Measurements from ENCODE around the gene C1orf50.
"Not testable (repeated sequence)": the region's sequence is repeated elsewhere in the genome, so short reads cannot be mapped to it uniquely, and the experiment has no call there.

C1orf50 gene

DNA sequence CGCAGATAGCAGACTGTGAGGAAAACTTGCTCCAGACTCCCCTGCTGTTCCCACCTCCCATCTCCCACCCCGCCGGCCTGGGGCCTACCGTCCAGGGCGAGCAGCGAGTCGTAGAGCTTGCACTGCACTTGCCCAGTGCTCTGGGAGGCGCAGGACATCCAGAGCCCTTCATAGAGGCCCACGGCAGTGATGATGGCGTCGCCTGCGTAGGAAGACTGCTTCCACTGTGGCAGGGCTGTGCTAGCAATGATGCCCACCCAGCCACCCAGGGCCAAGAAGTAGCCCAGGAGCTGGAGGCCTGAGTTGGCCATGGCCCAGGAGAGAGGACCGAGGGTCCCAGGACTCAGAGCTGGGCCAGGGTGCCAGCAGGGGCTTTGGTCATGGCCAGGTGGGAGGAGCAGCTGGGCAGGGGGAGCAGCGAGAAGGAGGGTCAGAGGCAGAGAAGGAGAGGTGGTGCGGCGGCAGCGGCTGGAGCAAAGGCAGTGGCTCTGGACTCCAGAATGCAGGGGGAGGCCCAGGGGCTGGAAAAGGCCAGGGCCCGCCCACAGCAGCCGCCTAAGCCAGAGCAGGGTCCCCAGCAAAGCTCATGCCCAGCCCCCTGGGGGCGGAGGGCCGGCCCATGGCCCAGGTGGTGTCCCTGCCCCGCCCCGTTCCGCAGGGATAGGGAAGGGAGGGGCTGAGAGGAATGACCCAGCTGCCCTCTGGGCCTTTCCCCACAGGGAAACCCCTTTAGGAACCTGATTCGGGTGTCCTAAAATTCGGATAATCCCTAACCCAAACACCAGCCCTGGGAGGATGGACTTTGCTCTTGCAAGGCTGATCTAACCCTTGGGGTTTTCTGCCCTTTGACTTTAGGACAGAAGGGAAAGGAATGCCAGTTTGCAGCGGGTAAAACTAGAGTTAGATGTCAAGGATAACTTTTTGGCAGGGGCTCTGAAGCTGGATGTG lies 27.0 kb upstream of the C1orf50 start, which contains the start of gene CLDN19:
Gene CLDN19, minus strand, starts transcription at position 484 of the 948 bp plus-strand sequence. Its CDS starts 173 bp downstream, at position 311.
- DNase-seq (ENCODE audit: low read depth in 3 of 3, low spot score in 1 of 3): no peak

DNA sequence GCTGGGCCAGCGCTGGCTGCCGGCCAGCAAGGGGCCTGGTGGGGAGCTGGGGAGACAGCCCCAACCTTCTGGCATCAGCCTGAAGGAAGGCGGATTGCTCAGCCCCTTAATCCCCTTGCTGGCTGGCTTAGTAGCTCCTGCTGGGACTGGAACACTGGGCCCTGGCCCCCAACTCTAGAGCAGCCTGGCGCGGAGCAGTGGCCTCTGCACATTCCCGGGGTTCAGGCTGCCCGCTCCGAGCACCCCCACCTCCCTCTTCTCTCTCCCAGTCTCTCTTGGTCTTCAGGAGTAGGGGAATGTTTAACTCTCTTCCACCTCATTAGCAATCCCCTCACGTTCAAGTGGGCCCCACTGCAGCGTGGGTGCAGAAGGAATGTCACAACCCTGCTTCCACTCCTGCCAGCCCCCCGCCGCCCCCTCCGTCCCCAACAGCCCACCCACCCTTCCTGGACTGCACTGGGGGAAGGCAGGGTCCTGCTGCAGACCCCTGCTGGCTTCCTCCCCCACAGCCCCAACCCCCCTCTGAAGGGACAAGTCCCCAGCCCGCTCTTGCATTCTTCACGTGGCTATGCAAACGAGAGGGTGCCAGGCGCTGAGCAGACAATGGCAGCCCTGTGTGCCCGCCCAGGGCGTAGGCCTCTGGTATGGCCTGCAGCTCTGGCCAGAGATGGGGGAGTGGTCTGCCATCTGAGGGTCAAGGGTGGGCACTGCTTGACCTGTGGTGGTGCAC lies 26.0 kb upstream of the C1orf50 start:
- DNase-seq (ENCODE audit: low read depth in 3 of 3, low spot score in 1 of 3): no peak

DNA sequence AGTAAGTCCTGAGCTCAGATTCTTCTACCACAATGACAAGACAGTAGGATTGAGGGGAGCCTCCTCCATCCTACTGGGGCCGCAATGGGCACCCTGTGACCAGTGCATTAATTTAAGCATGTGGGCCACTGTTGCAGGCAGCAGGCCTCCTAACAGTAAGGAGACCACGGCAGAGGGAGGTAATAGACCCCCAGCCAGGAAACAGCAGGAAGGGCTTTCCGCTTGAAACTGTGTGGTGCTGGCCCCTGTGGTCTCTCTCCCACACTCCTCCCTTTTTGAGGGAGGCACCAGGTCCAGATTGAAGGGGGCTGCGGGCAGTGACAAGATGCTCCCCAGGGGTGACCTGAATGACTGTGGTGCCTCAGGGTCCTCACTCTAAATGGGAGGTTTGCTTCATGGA lies 25.3 kb upstream of the C1orf50 start:
- no peak for DNase-seq (ENCODE audit: low read depth in 3 of 3, low spot score in 1 of 3)

DNA sequence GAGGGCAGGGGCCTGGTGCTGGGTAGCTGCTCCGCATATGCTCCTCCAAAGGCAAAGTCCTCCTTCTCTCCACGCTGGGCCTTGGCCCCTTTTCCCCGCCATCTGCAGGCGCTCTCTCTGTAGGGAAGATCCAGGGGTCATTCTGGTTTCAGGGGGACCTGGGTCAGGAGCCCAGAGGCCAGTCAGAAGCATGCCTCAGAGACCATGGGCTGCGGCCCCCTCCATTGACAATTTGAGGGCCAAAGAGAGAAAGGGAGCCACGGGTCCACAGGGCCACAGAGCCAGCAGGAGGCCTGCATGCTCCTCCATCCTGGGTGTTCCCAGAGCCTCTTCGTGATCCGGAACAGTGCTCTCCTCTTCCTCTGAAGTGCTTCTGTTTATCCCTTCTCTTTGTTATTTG lies 24.9 kb upstream of the C1orf50 start:
- DNase-seq (ENCODE audit: low read depth in 3 of 3, low spot score in 1 of 3): no peak

DNA sequence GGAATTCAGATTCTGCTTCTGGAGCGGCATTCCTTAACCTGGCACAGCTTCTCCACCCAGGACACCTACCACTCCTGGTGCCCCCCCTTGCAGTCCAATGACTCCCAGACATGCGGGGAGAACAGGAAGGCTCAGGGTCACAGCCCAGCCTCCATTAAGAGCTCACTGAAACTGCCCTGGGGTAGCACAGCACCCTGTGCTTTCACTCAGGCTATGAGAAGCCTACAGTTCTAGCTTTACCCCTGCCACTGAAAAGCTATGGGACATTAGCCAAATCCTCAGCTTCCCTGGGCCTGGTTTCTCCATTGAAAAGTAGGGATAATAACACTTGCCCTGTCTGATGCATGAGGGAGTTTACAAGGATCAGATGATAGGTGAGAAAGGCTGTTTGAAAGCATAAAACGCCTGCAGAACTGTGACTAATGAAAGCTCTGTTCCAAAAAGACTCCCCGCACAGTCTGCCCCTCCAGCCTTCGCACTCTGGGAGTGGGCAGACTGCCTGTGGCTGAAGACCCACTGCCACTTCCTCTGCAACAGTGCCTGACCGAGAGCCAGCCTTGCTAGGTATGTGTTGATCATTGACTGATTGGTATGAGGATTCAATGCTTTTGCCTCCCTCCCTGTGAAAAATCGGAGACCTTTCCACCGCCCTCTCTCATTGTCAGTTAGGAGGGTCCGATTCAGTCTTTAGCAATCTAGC lies 24.3 kb upstream of the C1orf50 start:
- DNase-seq (ENCODE audit: low read depth in 3 of 3, low spot score in 1 of 3): no peak

DNA sequence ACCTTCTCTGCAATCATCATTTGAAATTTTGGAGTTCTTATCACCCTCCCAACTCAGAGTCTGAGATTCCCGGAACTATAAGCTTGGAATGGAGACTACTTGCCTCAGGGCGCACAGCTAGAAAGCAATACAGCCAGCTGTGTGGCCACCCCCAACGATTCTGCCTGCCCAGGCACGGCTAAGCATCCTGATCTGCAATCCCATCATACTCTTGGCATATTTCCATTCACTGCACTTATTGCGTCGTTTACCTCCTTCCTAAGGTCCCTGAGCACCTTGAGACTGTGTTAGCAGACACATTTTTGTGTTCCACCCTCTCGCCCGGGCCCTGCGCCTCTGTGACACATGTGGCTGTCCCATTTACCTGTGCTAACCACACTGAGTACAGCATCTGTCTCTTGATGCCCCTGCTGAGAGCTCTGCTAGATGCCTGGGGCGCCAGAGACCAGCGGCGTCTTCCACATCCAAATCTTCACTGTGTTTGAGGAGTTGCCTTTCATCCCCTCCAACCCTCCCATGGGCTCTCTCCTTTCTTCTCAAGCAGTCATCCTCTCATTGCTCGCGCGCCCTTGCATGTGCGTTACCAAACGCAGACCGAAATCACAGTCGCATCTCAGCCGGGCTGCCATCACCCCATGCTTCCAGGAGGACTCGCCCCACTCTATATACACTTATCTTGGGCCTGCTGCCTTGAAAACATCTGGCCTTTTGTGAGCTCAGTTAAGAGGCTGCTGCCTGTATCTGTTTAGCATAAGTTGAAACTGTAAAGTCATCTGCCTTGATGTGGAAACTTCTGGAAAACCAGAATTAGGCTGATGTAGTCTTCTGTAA lies 23.5 kb upstream of the C1orf50 start:
- DNase-seq (ENCODE audit: low read depth in 3 of 3, low spot score in 1 of 3): no peak

DNA sequence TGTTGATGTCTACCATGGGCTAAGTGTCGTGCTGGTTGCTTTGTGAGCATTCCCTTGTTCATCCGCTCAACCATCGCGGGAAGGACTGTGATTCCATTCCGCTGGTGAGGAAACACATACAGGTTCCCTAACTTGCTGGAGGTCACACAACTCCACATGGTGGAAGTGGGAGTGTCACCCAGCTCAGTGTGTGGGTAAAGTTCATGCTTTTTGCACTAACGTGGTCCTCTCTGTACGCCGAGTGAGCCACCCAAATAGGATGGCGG lies 23.0 kb upstream of the C1orf50 start:
- DNase-seq (ENCODE audit: low read depth in 3 of 3, low spot score in 1 of 3): no peak

DNA sequence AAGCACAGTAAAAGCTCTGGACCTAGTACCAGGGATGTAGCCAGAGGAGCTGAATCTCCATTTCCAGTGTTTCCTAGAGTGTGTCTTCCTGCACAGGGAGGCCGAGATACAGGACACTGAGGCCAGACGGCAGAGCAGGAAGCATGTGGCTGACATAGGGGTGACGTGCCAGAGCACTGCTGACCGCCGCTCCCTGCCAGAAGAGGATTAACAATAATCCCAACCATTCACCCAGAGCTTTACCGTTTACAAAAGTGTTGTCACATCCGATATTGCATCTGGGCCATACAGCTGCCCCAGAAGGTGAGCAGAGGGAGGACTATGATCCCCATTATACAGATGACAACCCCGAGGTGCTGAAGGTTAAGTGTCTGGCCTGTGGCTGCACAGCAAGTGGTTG lies 21.2 kb upstream of the C1orf50 start:
- no peak for DNase-seq (ENCODE audit: low read depth in 3 of 3, low spot score in 1 of 3)

DNA sequence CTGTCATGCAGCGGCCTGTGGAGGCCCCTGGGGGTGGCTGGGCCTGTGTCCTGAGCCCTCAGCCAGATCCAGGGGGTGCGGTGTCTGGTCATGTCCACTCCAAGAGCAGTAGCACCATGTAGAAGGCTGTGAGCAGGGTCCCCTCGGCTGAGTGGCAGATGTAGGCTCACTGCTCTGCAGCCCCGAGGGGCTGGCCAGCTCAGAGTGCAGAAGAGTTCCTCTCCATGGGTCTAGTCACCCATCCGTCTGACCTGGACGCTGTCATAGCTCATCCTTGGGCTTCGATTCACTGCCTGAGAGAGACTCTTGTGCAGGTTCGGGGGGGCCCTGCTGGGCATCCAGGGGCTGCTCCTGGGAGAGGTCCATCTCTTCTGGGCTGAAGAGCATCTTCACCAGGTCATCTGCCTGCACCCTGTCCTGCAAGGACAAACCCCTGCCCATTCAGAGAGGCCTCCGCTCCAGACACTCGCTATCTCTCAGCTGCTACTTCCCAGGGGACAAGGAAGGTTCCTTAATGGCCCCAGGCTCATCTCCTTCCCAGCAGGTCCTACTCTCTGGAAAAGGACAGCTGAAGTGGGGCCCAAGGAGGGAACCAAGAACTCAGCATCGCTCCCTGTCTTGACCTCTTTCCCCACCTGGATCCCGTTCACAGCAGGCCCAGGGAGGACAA lies 20.5 kb upstream of the C1orf50 start:
- no peak for DNase-seq (ENCODE audit: low read depth in 3 of 3, low spot score in 1 of 3)

DNA sequence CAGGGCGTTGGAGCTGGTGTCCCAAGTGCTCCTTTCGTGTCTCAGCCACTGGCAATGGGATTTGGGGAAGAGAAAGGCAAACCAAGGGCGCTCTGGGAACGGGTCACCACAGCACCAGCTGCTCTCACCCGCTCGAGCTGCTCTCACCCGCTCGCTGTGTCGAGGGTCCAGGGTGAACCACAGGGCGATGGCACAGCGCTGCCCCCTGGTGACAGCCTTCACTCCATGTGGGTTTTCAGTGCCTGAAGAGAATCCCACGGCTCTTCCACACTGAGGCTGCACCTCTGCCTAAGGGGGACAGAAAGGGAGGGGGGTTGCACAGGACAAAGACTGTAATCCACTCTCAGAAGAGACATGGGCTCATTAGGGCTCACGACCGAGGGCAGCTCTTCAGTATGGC lies 19.9 kb upstream of the C1orf50 start:
- DNase-seq (ENCODE audit: low read depth in 3 of 3, low spot score in 1 of 3): peak in 1 of 3 donors; percentile 36

DNA sequence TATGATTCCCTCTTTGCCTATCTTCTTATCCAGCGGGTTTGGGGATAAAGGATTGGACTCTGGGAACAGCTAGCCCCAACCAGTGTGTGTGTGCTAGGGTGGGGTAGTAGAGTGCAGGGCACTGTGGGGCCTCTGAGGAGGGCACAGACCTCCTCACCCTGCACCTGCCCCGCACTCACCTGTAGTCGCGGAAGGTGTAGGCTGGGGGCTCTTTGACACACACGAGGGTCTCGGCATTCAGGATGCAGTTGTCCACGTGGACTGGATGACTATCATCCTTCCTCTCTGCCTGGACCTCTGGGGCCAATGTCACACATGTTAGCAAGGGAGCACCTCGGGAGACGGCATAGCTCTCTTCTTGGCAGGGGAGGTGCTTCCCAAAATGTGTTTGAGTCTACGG lies 19.0 kb upstream of the C1orf50 start:
- no peak for DNase-seq (ENCODE audit: low read depth in 3 of 3, low spot score in 1 of 3)

DNA sequence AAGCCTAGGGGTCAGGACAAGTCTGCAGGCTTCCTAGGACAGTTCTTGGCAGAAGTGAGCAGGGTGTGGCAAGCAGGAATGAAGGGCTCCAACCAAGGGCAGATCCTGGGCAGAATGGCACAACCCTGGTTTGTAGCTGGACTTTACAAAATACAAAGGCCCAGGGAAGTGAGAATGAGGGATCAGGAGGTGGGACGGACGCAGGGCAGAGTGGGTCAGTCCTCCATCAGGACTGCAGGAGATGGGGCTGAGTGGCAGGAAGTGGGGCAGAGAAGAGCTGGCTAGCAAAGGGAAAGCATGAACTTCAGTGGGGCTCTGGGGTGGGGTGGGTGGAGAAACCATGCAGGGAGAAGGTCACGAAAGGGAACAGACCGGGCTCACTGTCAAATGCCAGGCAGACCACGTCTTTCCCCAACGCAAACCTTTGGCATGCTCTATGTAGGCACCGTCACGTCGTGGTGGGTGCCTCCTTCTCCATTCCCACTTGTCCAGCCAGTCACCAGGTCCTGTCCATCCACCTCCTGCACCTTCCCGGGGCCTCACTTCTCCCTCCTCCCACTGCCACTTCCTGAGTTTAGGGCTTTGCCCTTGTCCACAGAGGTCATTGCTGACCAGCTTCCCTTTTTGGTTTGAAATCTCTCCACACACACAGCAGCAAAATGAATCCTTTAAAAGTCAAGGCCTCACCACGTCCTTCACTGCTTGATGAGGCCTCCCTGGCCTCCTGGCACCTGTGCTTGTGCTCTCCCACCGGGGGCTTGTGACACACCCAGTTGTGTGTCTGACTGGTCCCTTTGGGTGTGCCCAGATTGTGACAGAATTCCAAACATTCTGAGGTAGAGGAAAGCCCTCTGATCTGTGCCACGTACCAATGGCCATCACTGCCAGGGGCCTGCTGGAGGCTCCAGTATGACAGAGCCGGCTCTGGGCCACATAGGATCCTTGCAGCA lies 18.3 kb upstream of the C1orf50 start:
- DNase-seq (ENCODE audit: low read depth in 3 of 3, low spot score in 1 of 3): no peak

DNA sequence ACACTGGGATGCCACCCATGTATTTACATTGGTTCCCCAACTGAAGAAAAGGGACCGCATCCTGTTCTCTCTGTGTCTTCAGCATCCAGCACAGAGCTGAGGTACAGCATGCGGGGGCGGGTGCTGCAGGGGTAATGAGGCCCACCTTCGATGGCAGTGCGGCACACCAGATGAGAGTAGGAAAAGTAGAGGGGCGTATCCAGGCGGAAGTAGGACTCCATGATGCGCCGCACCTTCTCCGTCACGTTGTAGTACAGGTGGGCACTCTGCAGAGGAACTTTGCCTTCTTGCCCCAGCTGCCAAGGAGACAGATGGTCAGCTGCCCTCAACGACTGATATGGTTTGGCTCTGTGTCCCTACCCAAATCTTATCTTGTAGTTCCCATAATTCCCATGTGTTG lies 17.0 kb upstream of the C1orf50 start:
- DNase-seq (ENCODE audit: low read depth in 3 of 3, low spot score in 1 of 3): no peak

DNA sequence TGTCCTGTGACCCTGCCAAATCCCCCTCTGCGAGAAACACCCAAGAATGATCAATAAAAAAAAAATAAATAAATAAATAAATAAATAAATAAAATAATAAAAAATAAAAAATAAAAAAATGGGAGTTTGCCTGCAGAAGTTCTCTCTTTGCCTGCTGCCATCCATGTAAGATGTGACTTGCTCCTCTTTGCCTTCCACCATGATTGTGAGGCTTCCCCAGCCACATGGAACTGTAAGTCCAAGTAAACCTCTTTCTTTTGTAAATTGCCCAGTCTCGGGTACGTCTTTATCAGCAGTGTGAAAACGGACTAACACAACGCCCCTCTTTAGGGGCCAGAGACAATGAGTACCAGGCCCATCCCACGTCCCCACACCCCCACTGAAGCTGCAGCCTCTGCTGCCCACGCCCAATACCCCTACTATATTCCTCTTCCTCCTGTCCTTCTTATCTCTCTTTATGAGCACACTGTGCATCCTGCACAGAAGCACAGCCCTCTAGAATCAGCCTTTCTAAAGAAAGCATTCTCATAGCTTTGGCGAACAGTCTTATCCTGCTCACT lies 15.5 kb upstream of the C1orf50 start:
- DNase-seq (ENCODE audit: low read depth in 3 of 3, low spot score in 1 of 3): not testable (repeated sequence)

DNA sequence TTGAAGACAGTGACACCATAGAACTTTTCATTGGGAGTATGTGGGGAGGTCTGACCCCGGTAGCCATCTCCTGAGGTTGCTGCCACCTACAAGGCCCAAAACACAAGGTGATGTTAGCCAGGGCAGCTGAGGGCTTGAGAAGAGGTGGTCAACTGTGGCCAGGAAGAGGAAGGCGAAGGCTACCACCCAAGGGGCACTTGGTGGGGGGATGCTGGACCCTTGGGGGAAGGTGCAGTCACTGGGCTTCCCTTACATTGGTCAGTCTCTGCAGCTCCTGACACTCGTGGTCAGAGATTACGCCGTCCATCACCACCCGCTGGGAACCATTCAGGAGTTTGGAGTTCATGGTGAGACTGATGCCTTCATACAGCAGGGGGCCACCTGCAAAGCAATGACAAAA lies 14.8 kb upstream of the C1orf50 start:
- DNase-seq (ENCODE audit: low read depth in 3 of 3, low spot score in 1 of 3): no peak

DNA sequence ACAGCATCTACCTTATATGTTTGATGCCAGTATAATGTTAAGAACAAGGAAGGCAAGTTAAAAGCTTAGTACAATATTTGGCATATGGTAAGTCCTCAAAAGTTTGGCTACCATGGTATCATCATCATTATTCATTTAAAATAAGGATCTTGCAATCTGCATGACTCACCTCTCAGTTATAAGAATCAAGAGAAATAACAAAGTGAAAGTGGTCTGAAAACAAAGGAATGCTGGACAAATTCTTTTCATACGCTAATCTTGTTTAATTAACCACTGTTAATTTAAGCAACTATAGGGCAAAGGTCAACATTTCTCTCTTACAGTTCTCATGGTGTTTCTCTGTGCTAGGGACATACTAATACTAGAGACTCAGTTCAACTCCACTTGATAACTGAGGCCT lies 14.0 kb upstream of the C1orf50 start:
- no peak for DNase-seq (ENCODE audit: low read depth in 3 of 3, low spot score in 1 of 3)

DNA sequence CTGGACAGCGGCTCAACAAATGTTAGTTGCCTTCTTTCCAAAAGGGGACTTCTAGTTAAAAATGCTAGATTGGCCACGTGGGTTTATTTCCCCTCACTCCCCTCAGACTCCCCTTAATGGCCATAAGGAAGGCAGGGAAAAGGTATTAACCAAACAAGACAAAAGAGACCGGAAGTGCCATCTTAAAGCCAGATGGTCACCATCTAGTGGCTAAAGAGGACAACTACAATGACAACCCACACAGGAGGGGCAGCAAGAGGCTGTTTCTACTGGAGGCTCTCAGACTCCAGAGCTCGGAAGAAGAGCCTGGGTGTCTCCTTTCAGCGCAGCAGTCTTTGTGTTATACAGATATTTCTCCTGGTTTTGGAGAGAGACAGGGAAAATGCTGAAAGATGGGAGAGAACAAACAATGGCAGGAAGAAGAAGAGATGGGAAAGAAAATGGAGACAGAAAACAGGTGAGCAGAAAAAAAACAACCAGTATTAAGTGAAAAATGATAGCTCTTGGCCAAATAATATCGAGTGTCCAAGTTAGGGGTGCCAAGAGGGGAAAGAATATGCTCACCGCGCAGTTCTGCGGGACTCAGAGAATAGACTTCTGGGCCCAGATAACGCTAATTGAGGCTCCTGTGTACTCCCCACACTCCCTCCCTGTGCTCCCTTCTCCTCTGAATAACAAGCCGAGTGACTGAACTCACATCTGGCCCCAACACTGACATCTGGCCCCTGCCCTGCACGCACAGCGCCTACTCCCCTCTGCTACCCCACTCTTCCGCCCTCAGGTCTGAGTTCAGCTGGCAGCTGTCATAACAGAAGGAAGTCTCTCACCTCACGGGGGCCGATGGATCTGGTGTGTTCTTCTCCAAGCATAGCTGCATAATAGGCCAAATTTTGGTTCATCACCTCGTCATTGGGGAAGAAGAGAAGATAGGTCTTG lies 9.8 kb upstream of the C1orf50 start:
- no peak for DNase-seq (ENCODE audit: low read depth in 3 of 3, low spot score in 1 of 3)

DNA sequence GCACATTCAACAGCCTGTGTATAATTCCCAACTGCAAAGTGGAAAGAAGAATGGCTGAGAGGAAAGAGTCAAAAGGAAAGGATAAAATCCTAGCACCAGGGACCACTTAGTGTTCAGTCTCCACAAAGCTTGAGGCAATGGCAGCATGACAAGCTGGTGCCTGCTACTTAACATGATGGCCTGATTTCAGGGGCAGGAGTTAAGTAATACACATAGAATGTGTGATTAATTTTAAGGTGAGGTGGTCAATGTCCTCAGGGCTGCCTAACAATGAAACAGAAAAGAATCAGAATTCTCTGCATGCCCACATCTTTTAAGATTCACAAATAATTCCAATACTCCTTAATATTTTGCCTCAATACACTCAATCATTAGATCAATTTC lies 9.2 kb upstream of the C1orf50 start:
- no peak for DNase-seq (ENCODE audit: low read depth in 3 of 3, low spot score in 1 of 3)

All from stimulated activated CD4-positive, alpha-beta T cell treated with anti-CD3 and anti-CD28 coated beads, TNF-alpha, amount 100 ng/mL, for 1 hour (primary cell).